ENCODE results near the gene CFL2. TPM values are rescaled to one million over a fixed set of nuclear protein-coding genes. Genes with fewer than 3 reads are reported as not detected.

The CFL2 gene
- total RNA-seq, 4 donors from 2014 or later, result 30.4 to 108 (median 44.9) TPM

DNA sequence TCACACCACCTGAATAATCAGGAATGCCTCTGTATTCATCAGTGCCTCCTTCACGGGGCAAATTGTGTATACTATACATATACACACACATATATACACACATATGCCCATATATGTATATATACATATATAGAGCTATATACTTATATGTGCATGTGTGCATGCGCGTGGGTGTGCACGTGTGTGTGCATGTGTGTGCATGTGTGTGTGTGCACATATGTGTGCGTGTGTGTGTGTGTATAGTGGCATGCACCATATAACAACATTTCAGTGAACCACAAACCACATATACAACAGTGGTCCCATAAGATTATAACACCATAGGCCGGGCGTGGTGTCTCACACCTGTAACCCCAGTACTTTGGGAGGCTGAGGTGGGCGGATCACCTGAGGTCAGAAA, 35.7 kb downstream of the CFL2 start:
- 74 to 86% methylated on average over 5 to 8 of the region's 8 CpGs for WGBS, 2 donors (ENCODE audit: low coverage in 1 of 2)
- intact Hi-C loops (cut with DNase I; ENCODE audit: low total_unique reads), result no loop called here
- H3K4me1 ChIP-seq, result peaks cover 0 to 3% (median 0%) of the 10 kb centered on the region in 4 donors
- no peaks in the 10 kb centered on the region for H3K9me3 ChIP-seq
- no peak overlapping the region for H3K27ac ChIP-seq
- in situ Hi-C loops (cut with MboI; ENCODE audit: low pct_ligation_motif_present in 1 of 4, low pct_unique_long_range_greater_than_20kb in 1 of 4, low sequenced_read_pairs in 3 of 4), result loop anchor here in 1 of 4 donors (10.0 kb wide), 1 partner anchor 46 kb away; no protein-coding TSS in a partner anchor
- no peaks in the 10 kb centered on the region for H3K36me3 ChIP-seq
- no peaks in the 10 kb centered on the region for H3K27me3 ChIP-seq
- no peak overlapping the region for H3K4me3 ChIP-seq
- TF ChIP-seq, protein P1, sequence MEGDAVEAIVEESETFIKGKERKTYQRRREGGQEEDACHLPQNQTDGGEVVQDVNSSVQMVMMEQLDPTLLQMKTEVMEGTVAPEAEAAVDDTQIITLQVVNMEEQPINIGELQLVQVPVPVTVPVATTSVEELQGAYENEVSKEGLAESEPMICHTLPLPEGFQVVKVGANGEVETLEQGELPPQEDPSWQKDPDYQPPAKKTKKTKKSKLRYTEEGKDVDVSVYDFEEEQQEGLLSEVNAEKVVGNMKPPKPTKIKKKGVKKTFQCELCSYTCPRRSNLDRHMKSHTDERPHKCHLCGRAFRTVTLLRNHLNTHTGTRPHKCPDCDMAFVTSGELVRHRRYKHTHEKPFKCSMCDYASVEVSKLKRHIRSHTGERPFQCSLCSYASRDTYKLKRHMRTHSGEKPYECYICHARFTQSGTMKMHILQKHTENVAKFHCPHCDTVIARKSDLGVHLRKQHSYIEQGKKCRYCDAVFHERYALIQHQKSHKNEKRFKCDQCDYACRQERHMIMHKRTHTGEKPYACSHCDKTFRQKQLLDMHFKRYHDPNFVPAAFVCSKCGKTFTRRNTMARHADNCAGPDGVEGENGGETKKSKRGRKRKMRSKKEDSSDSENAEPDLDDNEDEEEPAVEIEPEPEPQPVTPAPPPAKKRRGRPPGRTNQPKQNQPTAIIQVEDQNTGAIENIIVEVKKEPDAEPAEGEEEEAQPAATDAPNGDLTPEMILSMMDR (IDR thresholded peaks at IDR 0.05), result no peak
- TF ChIP-seq EP300 (IDR thresholded peaks at IDR 0.05; ENCODE audit: low read depth), result no peak
- TF ChIP-seq POLR2A (IDR thresholded peaks at IDR 0.05), result no peak
- no peak for TF ChIP-seq POLR2AphosphoS5 (IDR thresholded peaks at IDR 0.05)
- no peak for DNase-seq

DNA sequence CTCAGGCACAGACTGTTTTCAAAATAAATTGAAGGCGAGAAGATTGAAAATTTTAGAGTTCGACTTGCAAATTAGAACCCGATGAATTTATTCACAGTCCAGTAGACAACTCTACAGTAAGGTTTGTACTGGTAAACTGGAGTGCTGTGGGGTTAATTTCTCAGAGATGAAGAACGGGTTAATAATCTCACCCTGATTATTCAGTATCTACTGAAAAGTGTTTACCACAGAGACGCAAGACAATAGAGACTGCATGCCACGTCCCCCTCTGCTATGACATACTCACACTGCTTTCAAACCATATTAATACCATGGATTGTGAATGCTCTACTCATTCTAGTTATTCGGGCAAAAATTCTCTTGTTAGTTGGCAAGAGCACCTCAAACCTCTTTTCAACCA, 36.1 kb downstream of the CFL2 start:
- in situ Hi-C loops (cut with MboI; ENCODE audit: low pct_ligation_motif_present in 1 of 4, low pct_unique_long_range_greater_than_20kb in 1 of 4, low sequenced_read_pairs in 3 of 4) (loop anchor here in 1 of 4 donors (10.0 kb wide), 1 partner anchor 46 kb away; no protein-coding TSS in a partner anchor), intact Hi-C loops (cut with DNase I; ENCODE audit: low total_unique reads) (no loop called here)
- Histone ChIP-seq H3K4me1 (peaks cover 0 to 3% (median 0%) of the 10 kb centered on the region in 4 donors), H3K9me3 (no peaks in the 10 kb centered on the region), H3K27ac (no peak overlapping the region), H3K4me3 (no peak overlapping the region), H3K36me3 (no peaks in the 10 kb centered on the region), H3K27me3 (no peaks in the 10 kb centered on the region)
- TF ChIP-seq EP300 (IDR thresholded peaks at IDR 0.05; ENCODE audit: low read depth) (no peak), POLR2AphosphoS5 (IDR thresholded peaks at IDR 0.05) (no peak), POLR2A (IDR thresholded peaks at IDR 0.05) (no peak)
- TF ChIP-seq, protein P1 (IDR thresholded peaks at IDR 0.05), result no peak
- WGBS, 2 donors (ENCODE audit: low coverage in 1 of 2), result 78 to 82% methylated on average over 7 of the region's 7 CpGs
- DNase-seq, result no peak

DNA sequence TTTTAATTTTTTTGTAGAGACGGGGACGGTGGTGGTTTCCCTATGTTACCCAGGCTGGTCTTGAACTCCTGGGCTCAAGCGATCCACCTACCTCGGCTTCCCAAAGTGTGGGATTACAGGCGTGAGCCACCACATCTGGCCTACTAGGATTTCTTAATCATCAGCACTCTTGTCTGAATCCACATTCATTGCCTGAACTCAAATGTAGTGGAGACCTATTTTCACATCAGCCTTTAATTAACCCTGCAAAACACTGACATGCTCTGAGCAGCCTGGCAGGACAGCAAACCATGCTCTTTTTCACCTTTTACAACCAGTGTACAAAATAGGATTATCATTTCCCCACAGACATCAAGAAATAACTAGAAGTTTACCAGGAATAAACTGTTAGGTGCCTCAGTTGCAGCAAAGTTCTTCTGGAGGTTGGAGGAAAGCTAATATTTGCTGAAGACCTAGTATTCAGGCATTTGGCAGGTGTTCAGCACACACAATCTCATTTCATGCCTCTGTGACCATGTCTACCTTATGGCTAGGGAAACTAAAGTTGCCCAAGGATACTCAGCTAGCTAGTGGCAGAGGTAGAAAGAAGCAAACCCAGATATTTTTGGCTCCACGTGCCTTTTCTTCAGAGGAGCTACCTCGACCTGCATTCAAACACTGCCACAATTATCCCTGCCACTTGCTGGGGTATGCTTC, 37.7 kb downstream of the CFL2 start:
- Histone ChIP-seq H3K27ac (no peak overlapping the region), H3K9me3 (no peaks in the 10 kb centered on the region), H3K4me1 (peaks cover 0 to 3% (median 0%) of the 10 kb centered on the region in 4 donors), H3K36me3 (no peaks in the 10 kb centered on the region), H3K27me3 (no peaks in the 10 kb centered on the region), H3K4me3 (no peak overlapping the region)
- TF ChIP-seq POLR2AphosphoS5 (IDR thresholded peaks at IDR 0.05) (no peak), POLR2A (IDR thresholded peaks at IDR 0.05) (no peak)
- TF ChIP-seq, protein P1 (IDR thresholded peaks at IDR 0.05), result no peak
- in situ Hi-C loops (cut with MboI; ENCODE audit: low pct_ligation_motif_present in 1 of 4, low pct_unique_long_range_greater_than_20kb in 1 of 4, low sequenced_read_pairs in 3 of 4), result loop anchor here in 1 of 4 donors (10.0 kb wide), 1 partner anchor 48 kb away; no protein-coding TSS in a partner anchor
- no peak for DNase-seq
- 89% methylated on average over 7 of the region's 7 CpGs; no CpG with 5 or more reads in 1 of the 2 donors for WGBS, 2 donors (ENCODE audit: low coverage in 1 of 2)
- intact Hi-C loops (cut with DNase I; ENCODE audit: low total_unique reads), result no loop called here

DNA sequence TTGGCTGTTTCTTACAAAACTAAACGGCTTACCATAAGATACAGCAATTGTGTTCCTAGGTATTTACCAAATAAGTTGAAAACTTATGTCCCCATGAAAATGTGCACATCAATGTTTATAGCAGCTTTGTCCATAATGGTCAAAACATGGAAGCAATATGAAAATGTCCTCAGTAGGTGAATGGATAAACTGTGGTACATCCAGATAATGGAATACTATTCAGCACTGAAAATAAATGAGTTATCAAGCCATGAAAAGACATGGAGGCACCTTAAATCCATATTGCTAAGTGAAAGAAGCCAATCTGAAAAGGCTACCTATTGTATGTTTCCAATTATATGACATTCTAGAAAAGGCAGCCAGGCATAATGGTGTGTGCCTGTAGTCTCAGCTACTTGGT, 40.7 kb downstream of the CFL2 start:
- H3K4me3 ChIP-seq, result no peak overlapping the region
- peaks cover 0 to 3% (median 0%) of the 10 kb centered on the region in 4 donors for H3K4me1 ChIP-seq
- in situ Hi-C loops (cut with MboI; ENCODE audit: low pct_ligation_motif_present in 1 of 4, low pct_unique_long_range_greater_than_20kb in 1 of 4, low sequenced_read_pairs in 3 of 4) (loop anchor here (5.0 to 25.0 kb wide), 3 partner anchors 49 to 764 kb away; no protein-coding TSS in a partner anchor), intact Hi-C loops (cut with DNase I; ENCODE audit: low total_unique reads) (loop anchor here (5.0 kb wide), 1 partner anchor 49 kb away; no protein-coding TSS in a partner anchor)
- WGBS, 2 donors (ENCODE audit: low coverage in 1 of 2), result 73 to 83% methylated on average over 1 of the region's 1 CpG
- H3K36me3 ChIP-seq, result no peaks in the 10 kb centered on the region
- H3K9me3 ChIP-seq, result no peaks in the 10 kb centered on the region
- TF ChIP-seq, protein P1 (IDR thresholded peaks at IDR 0.05), result no peak
- TF ChIP-seq EP300 (IDR thresholded peaks at IDR 0.05; ENCODE audit: low read depth), result no peak
- no peak for TF ChIP-seq POLR2AphosphoS5 (IDR thresholded peaks at IDR 0.05)
- no peak for TF ChIP-seq POLR2A (IDR thresholded peaks at IDR 0.05)
- DNase-seq, result no peak
- no peak overlapping the region for H3K27ac ChIP-seq
- H3K27me3 ChIP-seq, result no peaks in the 10 kb centered on the region
